Iris pigment epithelial cell (primary cell): ENCODE results near the gene DBET.
"Not testable (repeated sequence)": the region's sequence is repeated elsewhere in the genome, so short reads cannot be mapped to it uniquely, and the experiment has no call there.

ENCODE experiments used
- DNase-seq: peaks from one replicate; pipeline ENCODE4 v3.0.0-alpha.2; 2011; ENCODE audit warnings: low read depth

Gene DBET

GRCh38 chr4:190064342-190064741 lies at the start of gene DBET:
Gene DBET, plus strand, starts transcription at chr4:190064502.
- not testable (repeated sequence) for DNase-seq

- no peak for DNase-seq
These were observed 49.3 kb upstream of the DBET start for GRCh38 chr4:190014771-190015537.

DNA sequence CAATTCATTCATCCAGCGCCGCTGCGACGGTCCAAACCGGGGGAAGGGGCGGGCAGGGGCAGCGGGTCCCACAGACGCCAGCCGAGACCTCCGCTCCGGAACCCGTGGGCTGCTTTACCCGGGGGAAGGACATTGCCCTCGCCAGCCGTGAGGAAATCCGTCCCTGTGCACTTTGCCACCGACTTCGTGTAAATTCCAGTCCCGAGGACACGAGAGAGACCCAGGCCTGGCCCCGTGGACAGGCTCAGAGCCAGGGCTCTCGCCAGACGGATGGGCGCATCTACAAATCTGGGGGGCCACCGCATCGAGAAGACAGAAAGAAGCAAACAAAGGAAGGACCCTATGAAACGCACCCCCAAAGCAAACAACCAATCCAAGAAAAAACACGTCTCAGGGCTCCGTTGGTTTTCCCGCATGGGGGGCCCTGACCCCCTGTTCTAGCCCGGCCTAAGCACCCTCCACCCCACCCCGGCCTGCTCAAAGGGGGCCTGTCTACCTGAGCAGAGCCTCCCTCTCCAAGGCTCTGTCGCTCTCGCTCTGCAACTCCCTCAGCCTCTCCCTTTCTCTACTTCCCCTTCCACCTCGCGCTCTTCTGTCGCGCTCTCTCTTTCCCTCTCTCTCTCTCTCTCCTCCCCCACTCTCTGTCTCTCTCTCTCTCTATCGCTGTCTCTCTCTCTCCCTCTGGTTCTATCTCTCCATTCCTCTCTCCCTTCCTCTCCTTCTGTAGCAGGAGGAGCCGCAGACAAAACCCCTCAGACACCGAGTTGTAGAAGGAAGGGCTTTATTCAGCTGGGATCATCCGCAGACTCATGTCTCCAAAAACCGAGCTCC lies 48.5 kb upstream of the DBET start:
- no peak for DNase-seq

GRCh38 chr4:190016369-190017289 lies 47.7 kb upstream of the DBET start:
- no peak for DNase-seq

DNA sequence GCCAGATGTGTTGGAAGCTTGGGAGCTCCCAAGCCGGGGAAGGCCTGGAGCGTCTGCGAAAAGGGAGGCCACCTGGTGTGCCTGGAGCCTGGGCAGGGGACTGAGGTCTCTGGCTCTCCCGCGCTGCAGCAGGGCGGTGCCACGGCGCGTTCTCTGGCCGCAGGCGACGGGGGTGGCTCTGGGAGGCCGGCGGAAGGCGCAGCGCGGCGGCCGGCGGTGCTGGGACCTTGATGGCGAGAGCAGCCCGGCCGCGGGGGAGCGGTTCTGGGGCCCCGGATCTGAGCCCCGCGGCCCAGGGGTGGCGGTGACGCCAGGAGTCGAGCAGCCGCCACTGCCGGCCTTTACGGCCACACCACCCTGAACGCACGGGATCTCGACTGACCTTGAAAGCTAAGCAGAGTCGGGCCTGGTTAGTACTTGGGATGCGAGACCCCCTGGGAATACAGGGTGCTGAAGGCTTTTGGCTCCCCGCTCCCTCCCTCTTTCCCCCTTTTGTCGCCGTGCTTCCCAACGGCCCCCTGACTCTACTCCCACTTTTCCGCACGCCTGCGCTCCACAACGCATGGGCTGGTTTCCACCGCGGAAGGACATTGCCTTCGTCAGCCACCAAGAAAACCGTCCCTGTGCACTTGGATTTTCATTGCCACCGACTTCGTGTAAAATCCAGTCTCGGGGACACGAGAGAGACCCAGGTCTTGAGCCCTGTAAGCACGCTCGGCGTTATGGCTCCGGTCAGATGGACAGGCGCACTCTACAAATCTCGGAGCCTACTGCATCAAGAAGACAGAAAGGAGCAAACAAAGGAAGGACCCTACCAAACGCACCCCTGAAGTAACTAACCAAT lies 46.7 kb upstream of the DBET start:
- no peak for DNase-seq

DNA sequence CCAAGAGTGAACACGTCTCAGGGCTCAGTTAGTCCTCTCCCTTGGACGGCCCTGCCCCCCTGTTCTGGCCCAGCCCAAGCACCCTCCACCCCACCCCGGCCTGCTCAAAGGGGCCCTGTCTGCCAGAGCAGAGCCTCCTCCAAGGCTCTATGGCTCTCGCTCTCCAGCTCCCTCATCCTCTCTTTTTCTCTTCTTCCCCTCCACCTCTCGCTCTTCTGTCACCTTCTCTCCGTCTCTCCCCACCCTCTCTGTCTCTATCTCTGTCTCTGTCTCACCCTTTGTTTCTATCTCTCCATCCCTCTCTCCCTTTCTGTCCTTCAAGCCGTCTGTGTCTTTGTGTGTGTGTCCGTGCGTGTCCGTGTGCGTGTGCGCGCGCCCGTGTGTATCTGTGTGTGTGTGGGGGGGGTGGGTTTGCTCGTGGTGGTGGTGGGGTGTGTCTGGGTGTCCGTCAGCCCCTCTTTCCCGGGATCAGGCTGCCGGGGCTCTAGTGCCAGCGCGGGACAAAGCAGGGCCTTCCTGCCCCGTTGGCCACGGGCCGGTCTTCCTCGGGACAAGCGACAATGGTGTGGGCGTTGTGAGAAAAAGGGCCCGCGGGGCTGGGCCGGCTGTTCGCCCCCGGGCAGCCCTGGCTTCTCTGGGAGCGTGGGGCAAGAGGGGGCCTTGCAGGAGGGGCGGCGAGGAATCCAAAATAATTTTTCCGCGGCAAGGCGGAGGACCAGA lies 45.9 kb upstream of the DBET start:
- no peak for DNase-seq

GRCh38 chr4:190019023-190019858 lies 45.1 kb upstream of the DBET start:
- DNase-seq: no peak

- DNase-seq: not testable (repeated sequence)
These were observed 44.3 kb upstream of the DBET start for GRCh38 chr4:190019859-190020463.

DNA sequence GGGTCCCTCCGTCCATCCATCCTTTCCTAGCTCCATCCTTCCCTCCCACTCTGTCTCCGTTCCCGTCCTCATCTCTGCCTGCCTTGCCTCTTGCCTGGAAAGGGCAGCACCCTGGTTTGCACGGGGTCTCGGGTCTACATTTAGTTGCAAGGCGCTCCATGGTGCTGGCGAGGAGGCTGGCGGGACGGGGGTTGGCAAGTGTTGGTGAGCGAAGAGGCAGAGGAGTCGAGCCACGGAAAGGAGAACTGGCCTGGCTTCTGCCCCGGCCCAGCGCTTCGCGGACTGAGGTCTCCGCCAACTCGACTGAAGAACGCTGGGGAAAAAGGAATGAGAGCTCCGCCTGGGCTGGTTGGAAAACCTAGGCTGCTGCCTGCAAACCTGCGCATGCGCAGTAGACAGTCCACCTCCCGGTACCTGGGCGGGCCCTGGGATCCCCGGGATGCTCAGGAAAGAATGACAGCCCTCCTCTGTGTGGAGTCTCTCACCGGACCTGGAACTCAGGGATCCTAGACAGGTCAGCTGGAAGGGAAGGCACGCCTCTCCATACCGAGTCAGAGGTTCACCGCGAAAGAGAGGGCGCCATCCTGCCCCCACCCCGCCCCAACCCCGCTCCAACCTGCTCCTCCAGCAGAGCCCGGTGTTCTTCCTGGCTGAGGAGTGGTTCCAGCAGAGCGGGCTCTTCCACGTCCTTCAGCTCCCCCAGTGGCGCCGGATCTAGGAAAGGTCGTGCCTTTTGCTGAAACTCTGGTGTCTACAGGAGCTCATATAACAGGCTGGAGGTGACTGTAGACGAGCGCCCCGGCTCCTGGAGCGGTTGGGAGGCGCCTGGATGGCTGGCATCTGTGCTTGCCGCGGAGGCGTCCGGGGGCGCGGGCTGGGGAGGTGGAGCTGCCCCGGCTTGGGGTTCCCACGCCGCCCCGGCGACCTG lies 43.2 kb upstream of the DBET start:
- DNase-seq: no peak

- DNase-seq: not testable (repeated sequence)
These were observed 42.3 kb upstream of the DBET start for GRCh38 chr4:190021973-190022372.

DNA sequence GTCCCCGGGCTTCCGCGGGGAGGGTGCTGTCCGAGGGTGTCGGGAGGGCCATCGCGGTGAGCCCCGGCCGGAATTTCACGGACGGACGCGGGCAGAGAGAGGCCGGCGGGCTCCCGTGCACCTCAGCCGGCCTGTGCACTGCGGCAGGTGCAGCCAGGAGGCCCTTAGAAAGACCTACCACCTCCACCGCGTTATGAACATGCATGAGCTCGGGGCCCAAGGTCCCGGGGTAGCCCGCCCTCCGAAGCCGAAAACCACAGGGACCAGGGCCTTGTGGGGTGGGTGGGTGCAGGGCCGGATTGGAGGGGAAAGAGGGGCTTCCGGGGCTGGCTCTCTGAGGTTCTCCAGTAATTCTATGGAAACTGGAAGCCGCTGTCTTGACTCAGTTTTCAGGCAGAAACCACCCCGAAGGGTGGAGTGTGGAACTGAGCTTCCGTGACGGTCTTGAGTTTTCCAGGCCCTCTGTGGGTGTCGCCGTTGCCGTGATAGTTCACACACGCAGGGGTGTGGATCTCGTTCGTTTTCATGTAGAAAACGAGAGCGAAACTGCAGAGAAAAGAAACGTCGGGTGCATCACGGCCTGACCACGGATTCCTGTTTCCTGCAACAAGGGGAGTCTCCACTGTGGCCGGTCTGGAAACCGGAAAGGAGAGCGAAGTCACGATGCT lies 41.6 kb upstream of the DBET start:
- not testable (repeated sequence) for DNase-seq

- DNase-seq: not testable (repeated sequence)
These were observed 37.1 kb upstream of the DBET start, which contains the start of gene FRG2 for GRCh38 chr4:190027156-190027555. Gene FRG2, minus strand, starts transcription at chr4:190027256. Its CDS starts 52 bp downstream, at chr4:190027204.

DNA sequence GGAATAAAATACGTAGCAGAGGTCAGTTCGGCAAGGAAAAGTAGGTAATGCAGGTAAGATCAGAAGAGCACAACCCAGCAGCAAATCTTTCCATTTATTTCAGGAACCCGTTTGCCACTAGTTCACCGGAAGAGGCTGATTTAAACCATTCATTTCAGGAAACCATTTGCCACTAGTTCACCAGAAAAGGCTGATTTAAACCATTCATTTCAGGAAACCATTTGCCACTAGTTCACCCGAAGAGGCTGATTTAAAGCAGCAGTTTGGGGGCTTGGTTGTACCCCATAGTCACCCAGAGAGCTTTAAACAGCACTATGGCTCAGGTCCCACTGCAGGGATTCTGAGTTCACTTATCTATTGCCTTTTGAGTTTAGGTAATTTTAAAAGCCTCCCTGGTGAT lies 33.0 kb upstream of the DBET start:
- not testable (repeated sequence) for DNase-seq

DNA sequence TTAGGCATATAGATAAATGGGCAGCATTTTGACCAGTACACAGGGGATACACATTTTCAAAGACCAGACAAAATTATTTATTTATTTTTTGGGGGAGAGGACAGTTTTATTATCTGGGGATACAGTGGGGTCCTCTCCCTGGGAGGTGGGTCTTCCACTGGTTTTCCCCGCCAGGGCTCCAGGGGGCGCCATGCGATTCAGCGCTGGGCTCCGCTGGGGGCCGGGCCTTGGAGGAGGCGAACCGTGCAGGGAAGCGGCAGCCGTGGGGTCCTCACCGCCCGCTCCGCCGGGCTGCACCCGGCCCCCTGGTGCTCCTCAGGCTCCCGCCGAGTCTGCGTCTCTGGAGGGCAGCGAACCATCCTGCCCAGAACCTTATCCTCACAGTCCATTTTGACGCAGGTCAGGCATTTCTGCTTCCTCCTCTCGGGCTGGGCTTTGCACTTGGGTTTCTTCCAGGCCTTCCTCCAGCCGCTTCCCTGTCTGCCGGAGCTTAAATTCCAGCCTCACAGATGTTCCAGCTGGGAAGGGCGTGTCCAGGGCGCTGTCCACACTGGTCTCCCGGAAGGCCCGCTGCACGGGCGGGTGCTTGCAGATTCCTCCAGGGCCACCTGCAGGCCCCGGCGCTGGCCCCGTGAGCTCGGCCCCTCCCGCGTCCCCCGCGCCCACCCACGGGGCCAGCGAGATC lies 26.5 kb upstream of the DBET start:
- DNase-seq: not testable (repeated sequence)

GRCh38 chr4:190040873-190041272 lies 23.4 kb upstream of the DBET start:
- DNase-seq: not testable (repeated sequence)

GRCh38 chr4:190047627-190048026 lies 16.7 kb upstream of the DBET start:
- not testable (repeated sequence) for DNase-seq
